WTC11 (cell line): ENCODE results near the gene CHIT1. TPM values are rescaled to one million over a fixed set of nuclear protein-coding genes. Genes with fewer than 3 reads are reported as not detected.

Experiments used
- ARID4B ChIP-seq: sonication (generic); formaldehyde crosslinking; IDR thresholded peaks from 2 replicates; pipeline ENCODE4 v1.8.0; 2023; ENCODE audit warnings: missing genetic modification reagents, mild to moderate bottlenecking, borderline replicate concordance
- ATF1 ChIP-seq: sonication (generic); formaldehyde crosslinking; IDR thresholded peaks from 2 replicates; pipeline ENCODE4 v1.8.1; 2023; ENCODE audit warnings: mild to moderate bottlenecking, moderate library complexity, missing genetic modification reagents
- ELF4 ChIP-seq: sonication (generic); formaldehyde crosslinking; IDR thresholded peaks from 2 replicates; pipeline ENCODE4 v1.8.1; 2022; ENCODE audit warnings: low read depth, mild to moderate bottlenecking, moderate library complexity, missing genetic modification reagents
- ETV6 ChIP-seq: sonication (generic); formaldehyde crosslinking; IDR thresholded peaks from 2 replicates; pipeline ENCODE4 v1.8.1; 2022; ENCODE audit warnings: mild to moderate bottlenecking, missing genetic modification reagents
- GTF2I ChIP-seq: fragments of 250-450 bp; sonication (Bioruptor Pico); conservative IDR thresholded peaks from 2 replicates; pipeline ENCODE4 v1.4.0; 2021; ENCODE audit warnings: mild to moderate bottlenecking
- MXD4 ChIP-seq: fragments of 250-450 bp; sonication (Bioruptor Pico); IDR thresholded peaks from 2 replicates; pipeline ENCODE4 v1.8.0; 2021; ENCODE audit warnings: mild to moderate bottlenecking, moderate library complexity, borderline replicate concordance
- SMAD3 ChIP-seq: sonication (generic); formaldehyde crosslinking; IDR thresholded peaks from 2 replicates; pipeline ENCODE4 v1.8.0; 2022; ENCODE audit warnings: missing genetic modification reagents, mild to moderate bottlenecking, borderline replicate concordance
- SOX15 ChIP-seq: fragments of 250-450 bp; sonication (Bioruptor Pico); IDR thresholded peaks from 2 replicates; pipeline ENCODE4 v1.9.0; 2021; ENCODE audit warnings: mild to moderate bottlenecking
- TEAD1 ChIP-seq: sonication (generic); formaldehyde crosslinking; IDR thresholded peaks from 2 replicates; pipeline ENCODE4 v1.8.0; 2022; ENCODE audit warnings: mild to moderate bottlenecking, missing genetic modification reagents
- TEAD4 ChIP-seq: sonication (generic); formaldehyde crosslinking; IDR thresholded peaks from 2 replicates; pipeline ENCODE4 v1.8.0; 2022; ENCODE audit warnings: mild to moderate bottlenecking, missing genetic modification reagents
- USF1 ChIP-seq: sonication (generic); formaldehyde crosslinking; IDR thresholded peaks from 2 replicates; pipeline ENCODE4 v1.8.0; 2022; ENCODE audit warnings: mild to moderate bottlenecking, missing genetic modification reagents
- ZNF281 ChIP-seq: sonication (generic); formaldehyde crosslinking; IDR thresholded peaks from 2 replicates; pipeline ENCODE4 v1.8.0; 2023; ENCODE audit warnings: mild to moderate bottlenecking, missing genetic modification reagents
- ZNF425 ChIP-seq: fragments of 250-450 bp; sonication (Bioruptor Pico); conservative IDR thresholded peaks from 2 replicates; pipeline ENCODE4 v1.9.0; 2021; ENCODE audit warnings: mild to moderate bottlenecking
- ZSCAN18 ChIP-seq: fragments of 250-450 bp; sonication (Bioruptor Pico); IDR thresholded peaks from 2 replicates; pipeline ENCODE4 v2.1.2; 2022; ENCODE audit warnings: mild to moderate bottlenecking, moderate library complexity
- total RNA-seq: library from RNA; stranded (reverse); gene quantifications from 3 replicates; pipeline ENCODE4 v1.2.3, GENCODE V29; 2021

Gene CHIT1
- total RNA-seq, 1 experiment from 2014 or later = 0.15 TPM

- TF ChIP-seq ARID4B (no peak), SOX15 (CRISPR knock-in tag) (no peak), ZSCAN18 (no peak), ELF4 (CRISPR knock-in tag) (no peak), ETV6 (CRISPR knock-in tag) (no peak), ZNF281 (no peak), ATF1 (no peak), TEAD4 (CRISPR knock-in tag) (no peak), ZNF425 (CRISPR knock-in tag) (no peak), GTF2I (CRISPR knock-in tag) (no peak), USF1 (CRISPR knock-in tag) (no peak), MXD4 (CRISPR knock-in tag) (no peak), SMAD3 (no peak), TEAD1 (no peak)
These were observed 56.4 kb downstream of the CHIT1 start (continued) for GRCh38 chr1:203173011-203173555.
